ENCODE results near the gene CDCA3.
"Not testable (repeated sequence)": the region's sequence is repeated elsewhere in the genome, so short reads cannot be mapped to it uniquely, and the experiment has no call there.

The CDCA3 gene

GRCh38 chr12:6866920-6867412 lies 15.9 kb upstream of the CDCA3 start:
- H3K4me3 ChIP-seq (ENCODE audit: low read depth, low read length) = peak overlapping the region; percentile 57
- no peak for TF ChIP-seq POLR2A (IDR thresholded peaks at IDR 0.05; ENCODE audit: extremely low read depth, insufficient read length)
- TF ChIP-seq CTCF (IDR thresholded peaks at IDR 0.05; ENCODE audit: low read depth, low read length) = no peak
- TF ChIP-seq MAX (IDR thresholded peaks at IDR 0.05; ENCODE audit: low read depth, low read length) = no peak
- TF ChIP-seq MYC (IDR thresholded peaks at IDR 0.05; ENCODE audit: low read depth, low read length) = no peak
- no peak for DNase-seq (ENCODE audit: low read depth)

- no peak for DNase-seq (ENCODE audit: low read depth)
- TF ChIP-seq CTCF (IDR thresholded peaks at IDR 0.05; ENCODE audit: low read depth, low read length) (no peak), POLR2A (IDR thresholded peaks at IDR 0.05; ENCODE audit: extremely low read depth, insufficient read length) (no peak), MYC (IDR thresholded peaks at IDR 0.05; ENCODE audit: low read depth, low read length) (no peak), MAX (IDR thresholded peaks at IDR 0.05; ENCODE audit: low read depth, low read length) (no peak)
- peak overlapping the region; percentile 57 for H3K4me3 ChIP-seq (ENCODE audit: low read depth, low read length)
Observed at GRCh38 chr12:6866163-6866919, 15.3 kb upstream of the CDCA3 start.

- not testable (repeated sequence) for H3K4me3 ChIP-seq (ENCODE audit: low read depth, low read length); DNase-seq (ENCODE audit: low read depth)
Observed at GRCh38 chr12:6865307-6865706, 14.2 kb upstream of the CDCA3 start.

- no peak overlapping the region for H3K4me3 ChIP-seq (ENCODE audit: low read depth, low read length)
- TF ChIP-seq MYC (IDR thresholded peaks at IDR 0.05; ENCODE audit: low read depth, low read length) (no peak), CTCF (IDR thresholded peaks at IDR 0.05; ENCODE audit: low read depth, low read length) (no peak), MAX (IDR thresholded peaks at IDR 0.05; ENCODE audit: low read depth, low read length) (no peak), POLR2A (IDR thresholded peaks at IDR 0.05; ENCODE audit: extremely low read depth, insufficient read length) (no peak)
- DNase-seq (ENCODE audit: low read depth) = no peak
Observed at GRCh38 chr12:6863586-6864321, 12.7 kb upstream of the CDCA3 start.

- H3K4me3 ChIP-seq (ENCODE audit: low read depth, low read length) = no peak overlapping the region
- TF ChIP-seq MYC (IDR thresholded peaks at IDR 0.05; ENCODE audit: low read depth, low read length) (no peak), CTCF (IDR thresholded peaks at IDR 0.05; ENCODE audit: low read depth, low read length) (no peak), MAX (IDR thresholded peaks at IDR 0.05; ENCODE audit: low read depth, low read length) (no peak)
Observed at GRCh38 chr12:6863033-6863432, 11.9 kb upstream of the CDCA3 start.

GRCh38 chr12:6861391-6861790 lies 10.3 kb upstream of the CDCA3 start:
- DNase-seq (ENCODE audit: low read depth) = no peak
- no peak overlapping the region for H3K4me3 ChIP-seq (ENCODE audit: low read depth, low read length)
- TF ChIP-seq MAX (IDR thresholded peaks at IDR 0.05; ENCODE audit: low read depth, low read length) = no peak
- TF ChIP-seq POLR2A (IDR thresholded peaks at IDR 0.05; ENCODE audit: extremely low read depth, insufficient read length) = no peak
- no peak for TF ChIP-seq MYC (IDR thresholded peaks at IDR 0.05; ENCODE audit: low read depth, low read length)
- TF ChIP-seq CTCF (IDR thresholded peaks at IDR 0.05; ENCODE audit: low read depth, low read length) = no peak

More at GRCh38 chr12:6863033-6863432, 11.9 kb upstream of the CDCA3 start:
- DNase-seq (ENCODE audit: low read depth) = no peak

All from NB4 (cell line).